Keratinocyte (primary cell): Measurements from ENCODE around the gene SCD5. TPM values are rescaled to one million over a fixed set of nuclear protein-coding genes. Genes with fewer than 3 reads are reported as not detected.

Experiments used
- DNase-seq: peaks from one replicate; pipeline ENCODE4 v3.0.0-alpha.2; 2011; ENCODE audit warnings: low read depth, missing footprints, low spot score
- FAIRE-seq: peaks from 2 replicates; lab custom pipeline; 2011; peaks lifted over from hg19 to GRCh38; lab: Jason Lieb, UNC
- H2AFZ ChIP-seq: 2 replicates; pipeline ENCODE4 v1.6.0; 2012; ENCODE audit warnings: low read length, control low read depth, inconsistent platforms; ENCODE audit not compliant: control insufficient read depth
- H3K27ac ChIP-seq: 2 replicates; pipeline ENCODE4 v1.5.1; 2011; ENCODE audit warnings: low read length; ENCODE audit not compliant: control insufficient read depth, insufficient read depth
- H3K27me3 ChIP-seq: 3 replicates; pipeline ENCODE4 v1.6.0; 2011; ENCODE audit warnings: low read length; ENCODE audit not compliant: control insufficient read depth, insufficient read depth; ENCODE audit errors: extremely low read depth
- H3K36me3 ChIP-seq, 2 experiments: 2 replicates in 1 of 2; 3 replicates in 1 of 2; pipeline ENCODE4 v1.5.1; 2011; ENCODE audit warnings: low read length in 2 of 2, mild to moderate bottlenecking in 1 of 2; ENCODE audit not compliant: control insufficient read depth in 2 of 2, insufficient read depth in 2 of 2; ENCODE audit errors: extremely low read depth in 1 of 2
- H3K4me1 ChIP-seq: 3 replicates; pipeline ENCODE4 v1.5.1; 2011; ENCODE audit warnings: low read length; ENCODE audit not compliant: control insufficient read depth, insufficient read depth; ENCODE audit errors: extremely low read depth
- H3K4me2 ChIP-seq: 3 replicates; pipeline ENCODE4 v1.6.0; 2011; ENCODE audit warnings: low read depth, low read length; ENCODE audit not compliant: control insufficient read depth, insufficient read depth; ENCODE audit errors: extremely low read depth
- H3K4me3 ChIP-seq, 3 experiments: fragments of 200-600 bp in 1 of 3; sonication (generic) in 1 of 3; 2 replicates in 2 of 3; 3 replicates in 1 of 3; pipeline ENCODE4 v1.5.1; 2011 to 2016; ENCODE audit warnings: low read length in 3 of 3, mild to moderate bottlenecking in 3 of 3, control low read depth in 2 of 3, inconsistent platforms in 1 of 3, low read depth in 1 of 3, mixed read lengths in 1 of 3, mixed run types in 1 of 3, moderate library complexity in 1 of 3; ENCODE audit not compliant: control insufficient read depth in 2 of 3, insufficient read depth in 2 of 3; ENCODE audit errors: extremely low read depth in 1 of 3
- H3K79me2 ChIP-seq: 2 replicates; pipeline ENCODE4 v1.6.0; 2012; ENCODE audit warnings: low read length; ENCODE audit not compliant: control insufficient read depth, insufficient read depth
- H3K9ac ChIP-seq: 3 replicates; pipeline ENCODE4 v1.6.0; 2011; ENCODE audit warnings: low read length; ENCODE audit not compliant: control insufficient read depth, insufficient read depth; ENCODE audit errors: extremely low read depth
- H3K9me1 ChIP-seq: 3 replicates; pipeline ENCODE4 v1.6.0; 2011; ENCODE audit warnings: low read length; ENCODE audit not compliant: control insufficient read depth, insufficient read depth; ENCODE audit errors: extremely low read depth
- H3K9me3 ChIP-seq: 2 replicates; pipeline ENCODE4 v1.5.1; 2012; ENCODE audit warnings: low read depth, low read length; ENCODE audit not compliant: control insufficient read depth
- H4K20me1 ChIP-seq: 3 replicates; pipeline ENCODE4 v1.6.0; 2011; ENCODE audit warnings: low read length; ENCODE audit not compliant: control insufficient read depth, insufficient read depth; ENCODE audit errors: extremely low read depth
- CTCF ChIP-seq, 3 experiments: IDR thresholded peaks in 1 of 3; conservative IDR thresholded peaks in 1 of 3; optimal IDR thresholded peaks in 1 of 3; 2 replicates in 2 of 3; 3 replicates in 1 of 3; pipeline versions ENCODE3 to v1.5.1; 2011; ENCODE audit warnings: low read length in 3 of 3, mild to moderate bottlenecking in 3 of 3, moderate library complexity in 2 of 3, control low read depth in 1 of 3, inconsistent platforms in 1 of 3; ENCODE audit not compliant: insufficient read depth in 2 of 3; ENCODE audit errors: extremely low read depth in 1 of 3
- EZH2 ChIP-seq: IDR thresholded peaks from one replicate; pipeline ENCODE4 v1.6.1; 2012; ENCODE audit warnings: inconsistent platforms, mild to moderate bottlenecking, low read length, moderate library complexity
- dilution Hi-C: fragments of 300-500 bp; cut with MboI; formaldehyde crosslinking; loops from one replicate; pipeline ENCODE4 v1.7.0; 2020; ENCODE audit warnings: low sequenced_read_pairs; ENCODE audit not compliant: extremely low pct_ligation_motif_present
- polyA plus RNA-seq, 5 experiments: library from polyadenylated mRNA; depleted of rRNA in 3 of 5; stranded (reverse) in 3 of 5; stranded (forward) in 1 of 5; unstranded in 1 of 5; fragments of >200 nt; gene quantifications; 1 replicate in 1 of 5; 2 replicates in 3 of 5; 3 replicates in 1 of 5; pipeline versions ENCODE4 v1.2.1 to v1.2.3, GENCODE V29; 2011 to 2012; ENCODE audit warnings: missing spikeins in 2 of 5, low read depth in 1 of 5, low replicate concordance in 1 of 5

SCD5 gene
- polyA plus RNA-seq, 1 donor (not counting 4 experiments of a cell fraction or from before 2014, with no cell fraction given), result 39.4 TPM

- no peaks in the 10 kb centered on the region for H3K4me1 ChIP-seq
- no peaks in the 10 kb centered on the region for H3K79me2 ChIP-seq
- no peak overlapping the region for H3K27ac ChIP-seq
- no peak overlapping the region for H3K4me3 ChIP-seq
- FAIRE-seq (no peak), DNase-seq (no peak)
- H3K27me3 ChIP-seq, result no peaks in the 10 kb centered on the region
- no peaks in the 10 kb centered on the region for H3K9me1 ChIP-seq
- H3K36me3 ChIP-seq, result no peaks in the 10 kb centered on the region
- H4K20me1 ChIP-seq, result no peaks in the 10 kb centered on the region
- dilution Hi-C loops, result no loop called here
- H3K9me3 ChIP-seq, result no peaks in the 10 kb centered on the region
- no peak overlapping the region for H3K9ac ChIP-seq
- no peak overlapping the region for H3K4me2 ChIP-seq
- TF ChIP-seq CTCF (optimal IDR thresholded peaks at IDR 0.05 in 1 of 3, IDR thresholded peaks at IDR 0.05 in 1 of 3, conservative IDR thresholded peaks at IDR 0.05 in 1 of 3; ENCODE audit: extremely low read depth in 1 of 3, insufficient read depth in 2 of 3, low read length in 3 of 3) (no peak), EZH2 (no peak)
- no peak overlapping the region for H2AFZ ChIP-seq
Observed at GRCh38 chr4:82814034-82814433, 15.4 kb upstream of the SCD5 start.

GRCh38 chr4:82811838-82812341 is 13.3 kb upstream of the SCD5 start:
- no peak for DNase-seq
- Histone ChIP-seq H4K20me1 (no peaks in the 10 kb centered on the region), H3K9me3 (no peaks in the 10 kb centered on the region), H3K4me1 (no peaks in the 10 kb centered on the region), H3K27me3 (no peaks in the 10 kb centered on the region), H3K27ac (no peak overlapping the region), H3K4me2 (no peak overlapping the region), H3K4me3 (no peak overlapping the region), H2AFZ (no peak overlapping the region), H3K9me1 (no peaks in the 10 kb centered on the region), H3K36me3 (no peaks in the 10 kb centered on the region), H3K79me2 (no peaks in the 10 kb centered on the region), H3K9ac (no peak overlapping the region)
- TF ChIP-seq EZH2 (no peak), CTCF (optimal IDR thresholded peaks at IDR 0.05 in 1 of 3, IDR thresholded peaks at IDR 0.05 in 1 of 3, conservative IDR thresholded peaks at IDR 0.05 in 1 of 3; ENCODE audit: extremely low read depth in 1 of 3, insufficient read depth in 2 of 3, low read length in 3 of 3) (no peak)
- dilution Hi-C loops, result no loop called here
- no peak for FAIRE-seq
